Measurements from ENCODE around the gene BTBD9.

BTBD9 gene

DNA sequence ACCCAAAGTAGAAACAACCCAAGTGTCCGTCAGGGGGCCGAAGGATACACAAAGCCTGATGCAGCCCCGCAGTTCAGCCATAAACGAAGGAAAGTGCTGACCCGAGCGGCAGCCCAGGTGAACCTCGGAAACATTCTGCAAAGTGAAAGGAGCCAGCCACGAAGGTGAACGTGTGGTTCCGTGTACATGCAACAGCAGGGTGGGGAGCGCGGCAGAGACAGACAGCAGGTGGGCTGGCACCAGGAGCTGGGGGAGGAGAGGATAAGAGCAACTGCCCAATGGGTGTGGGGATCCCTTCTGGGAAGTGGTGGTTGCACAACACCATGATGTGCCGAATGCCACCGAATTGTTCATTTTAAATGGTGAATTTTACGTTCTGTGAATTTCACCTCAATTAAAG, 478.4 kb downstream of the BTBD9 start:
- in situ Hi-C loops (cut with HindIII; ENCODE audit: low pct_ligation_motif_present, low pct_unique_long_range_greater_than_20kb, low sequenced_read_pairs), result no loop called here
- no peak for DNase-seq

DNA sequence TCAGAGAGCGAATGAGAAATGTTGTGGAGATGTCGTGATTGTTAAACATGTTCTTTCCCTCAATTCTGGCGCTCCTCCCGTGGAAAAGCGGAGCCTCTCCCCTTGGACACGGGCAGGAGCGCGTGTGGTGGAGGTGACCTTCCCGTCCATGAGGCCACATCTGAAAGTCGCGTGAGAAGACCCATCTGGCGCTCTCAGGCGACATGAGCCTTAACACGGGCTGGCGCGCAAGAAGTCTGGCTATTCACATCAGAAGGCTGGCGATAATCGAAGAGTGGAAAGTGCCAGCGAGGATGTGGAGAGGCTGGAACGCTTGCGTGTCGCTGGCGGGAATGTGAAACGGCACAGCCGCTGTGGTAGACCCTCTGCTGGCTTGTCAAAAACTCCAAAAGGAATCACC, 478.9 kb downstream of the BTBD9 start:
- DNase-seq, result no peak
- in situ Hi-C loops (cut with HindIII; ENCODE audit: low pct_ligation_motif_present, low pct_unique_long_range_greater_than_20kb, low sequenced_read_pairs), result no loop called here

DNA sequence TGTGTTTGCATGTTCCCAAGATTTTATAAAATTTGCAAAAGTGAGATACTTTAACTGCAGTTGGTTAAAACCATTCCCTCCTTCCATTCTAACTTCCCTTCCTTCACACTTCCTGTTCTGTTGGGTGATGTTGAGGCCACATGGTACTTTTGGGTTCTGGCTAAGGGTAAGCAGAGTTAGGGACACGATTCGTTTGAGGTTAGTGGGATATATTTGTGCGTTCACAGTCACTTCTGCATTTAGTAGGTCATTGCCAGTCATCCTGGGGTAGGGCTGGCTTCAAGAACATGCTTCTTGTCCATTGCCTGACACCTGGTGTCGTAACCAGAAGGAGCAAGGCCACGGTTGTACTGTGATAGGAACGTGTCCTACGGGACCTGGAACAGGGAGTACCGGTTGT, 480.1 kb downstream of the BTBD9 start:
- DNase-seq, result no peak
- in situ Hi-C loops (cut with HindIII; ENCODE audit: low pct_ligation_motif_present, low pct_unique_long_range_greater_than_20kb, low sequenced_read_pairs), result no loop called here

DNA sequence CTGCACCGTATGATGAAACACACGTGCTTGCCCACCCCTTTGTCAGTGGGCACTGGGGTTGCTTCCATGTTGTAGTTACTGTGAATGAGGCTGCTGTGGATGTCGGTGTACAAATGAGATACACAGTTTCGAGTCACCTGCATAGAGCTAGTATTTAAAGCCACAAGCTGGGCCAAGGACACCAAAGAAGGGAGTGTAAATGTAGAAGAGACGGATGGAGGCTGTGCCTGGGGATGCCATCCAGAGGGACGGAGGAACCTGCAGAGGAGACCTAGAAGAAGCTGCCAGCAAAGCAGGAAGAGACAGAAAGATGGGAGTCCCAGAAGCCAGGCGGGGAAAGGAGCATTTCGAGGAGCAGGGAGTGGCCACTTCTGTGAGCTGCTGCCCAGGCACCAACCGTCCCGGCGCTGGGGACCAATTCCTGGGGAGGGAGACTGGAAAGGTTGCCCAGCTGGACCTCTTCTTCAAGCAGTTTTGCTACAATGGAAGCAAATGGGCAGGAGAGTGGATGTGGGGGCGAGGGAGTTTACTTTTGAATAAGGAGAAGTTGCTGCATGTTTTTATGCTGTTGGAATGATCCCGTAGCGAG, 480.9 kb downstream of the BTBD9 start:
- DNase-seq, result no peak
- in situ Hi-C loops (cut with HindIII; ENCODE audit: low pct_ligation_motif_present, low pct_unique_long_range_greater_than_20kb, low sequenced_read_pairs), result no loop called here

DNA sequence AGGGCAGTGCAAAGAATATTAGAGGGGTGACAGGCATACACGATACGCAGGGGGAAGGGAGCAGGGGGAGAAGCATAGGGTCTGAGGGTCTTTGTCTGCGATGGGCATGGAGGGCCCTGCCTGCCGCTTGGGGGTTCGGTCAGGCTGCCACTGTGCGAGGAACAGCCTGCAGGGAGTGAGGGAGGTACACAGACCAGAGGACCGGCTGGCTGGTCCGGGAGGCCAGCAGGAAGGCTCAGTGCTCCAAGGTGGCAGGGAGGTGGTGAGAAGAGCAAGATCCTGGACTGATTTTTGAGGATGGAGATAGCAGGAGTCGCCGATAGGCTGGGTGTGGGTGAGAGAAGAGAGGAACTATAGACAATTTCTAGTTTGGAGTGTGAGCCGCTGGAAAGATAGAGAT, 481.8 kb downstream of the BTBD9 start:
- DNase-seq, result no peak
- in situ Hi-C loops (cut with HindIII; ENCODE audit: low pct_ligation_motif_present, low pct_unique_long_range_greater_than_20kb, low sequenced_read_pairs), result no loop called here

DNA sequence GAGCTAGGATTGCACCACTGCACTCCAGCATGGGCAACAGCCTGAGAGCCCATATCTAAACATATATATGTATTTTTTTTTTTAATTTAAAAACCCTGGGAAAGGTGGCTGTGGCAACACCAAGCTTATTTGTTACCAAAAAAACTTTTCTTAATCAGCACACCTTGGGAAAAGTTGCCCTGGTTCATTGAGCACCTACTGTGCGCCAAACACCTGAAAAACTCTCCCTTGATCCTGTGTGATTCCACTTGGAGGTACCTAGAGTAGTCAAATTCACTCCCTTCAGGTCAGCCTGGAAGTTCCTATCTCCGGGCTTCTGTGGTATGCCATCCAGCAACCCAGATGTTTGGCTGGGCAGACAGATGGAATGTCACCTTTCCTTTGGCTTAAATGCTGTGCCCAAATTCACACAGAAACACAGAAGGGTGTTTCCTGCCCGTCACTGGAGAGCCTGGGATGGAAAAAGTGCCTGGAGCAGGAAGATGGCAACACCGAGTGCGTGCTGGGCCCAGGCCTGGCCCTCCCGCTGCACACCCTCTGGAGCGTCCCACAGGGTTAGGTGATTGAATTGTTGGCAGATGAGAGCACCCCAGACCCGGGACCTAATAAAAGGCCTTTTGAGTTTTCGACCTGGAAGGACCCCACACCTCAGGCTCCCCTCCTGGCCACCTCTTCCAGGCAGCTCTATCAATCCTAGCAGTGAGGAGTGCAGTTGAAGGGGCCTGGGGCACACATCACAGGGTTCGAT, 482.7 kb downstream of the BTBD9 start:
- in situ Hi-C loops (cut with HindIII; ENCODE audit: low pct_ligation_motif_present, low pct_unique_long_range_greater_than_20kb, low sequenced_read_pairs), result no loop called here
- DNase-seq, result no peak

DNA sequence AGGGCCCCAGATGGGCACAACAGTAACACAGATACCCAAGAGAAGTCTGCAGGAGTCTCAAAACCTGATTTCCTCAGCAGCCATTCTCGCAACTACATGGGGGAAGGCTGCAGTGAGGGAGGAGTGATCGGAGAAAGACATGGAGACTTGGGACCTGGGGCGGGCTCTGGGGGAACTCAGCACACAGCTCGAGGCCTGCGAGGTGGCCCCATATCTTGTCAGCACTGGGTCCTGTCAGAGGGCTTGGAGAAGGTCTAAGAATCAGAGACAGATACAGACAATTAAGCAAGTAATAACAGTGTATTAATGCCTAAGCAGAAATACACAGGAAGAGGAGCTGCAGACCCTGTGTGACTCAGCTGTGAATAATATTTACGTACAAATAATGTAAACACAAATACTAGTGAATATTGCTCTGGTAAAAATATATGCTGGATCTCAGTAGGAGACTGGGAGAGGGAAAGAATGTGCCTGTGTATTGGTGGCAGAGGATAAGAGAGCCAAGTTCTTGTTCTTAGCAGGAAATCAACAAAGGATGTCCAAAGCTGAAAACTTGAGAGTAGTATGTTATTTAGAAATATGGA, 484.0 kb downstream of the BTBD9 start:
- in situ Hi-C loops (cut with HindIII; ENCODE audit: low pct_ligation_motif_present, low pct_unique_long_range_greater_than_20kb, low sequenced_read_pairs), result no loop called here
- no peak for DNase-seq

DNA sequence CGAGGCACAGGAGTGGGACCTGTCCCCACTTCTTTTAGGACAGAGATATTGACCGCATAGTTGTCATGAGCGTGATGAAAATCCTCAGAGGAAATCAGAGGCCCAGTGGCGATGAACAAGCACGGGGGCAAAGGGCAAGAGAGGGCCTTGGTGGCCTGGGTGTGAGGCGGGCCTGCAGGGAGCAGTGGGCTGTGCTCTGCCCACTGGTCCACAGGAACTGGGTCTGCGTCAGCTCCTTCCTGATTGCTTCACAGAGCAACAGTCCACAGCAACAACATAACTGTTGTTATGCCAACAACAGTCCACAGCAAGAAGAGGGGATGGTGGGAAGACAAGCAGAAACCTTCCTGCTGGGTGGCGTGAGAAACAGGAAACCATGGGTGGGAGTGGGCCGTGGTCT, 484.6 kb downstream of the BTBD9 start:
- in situ Hi-C loops (cut with HindIII; ENCODE audit: low pct_ligation_motif_present, low pct_unique_long_range_greater_than_20kb, low sequenced_read_pairs), result no loop called here
- DNase-seq, result no peak

DNA sequence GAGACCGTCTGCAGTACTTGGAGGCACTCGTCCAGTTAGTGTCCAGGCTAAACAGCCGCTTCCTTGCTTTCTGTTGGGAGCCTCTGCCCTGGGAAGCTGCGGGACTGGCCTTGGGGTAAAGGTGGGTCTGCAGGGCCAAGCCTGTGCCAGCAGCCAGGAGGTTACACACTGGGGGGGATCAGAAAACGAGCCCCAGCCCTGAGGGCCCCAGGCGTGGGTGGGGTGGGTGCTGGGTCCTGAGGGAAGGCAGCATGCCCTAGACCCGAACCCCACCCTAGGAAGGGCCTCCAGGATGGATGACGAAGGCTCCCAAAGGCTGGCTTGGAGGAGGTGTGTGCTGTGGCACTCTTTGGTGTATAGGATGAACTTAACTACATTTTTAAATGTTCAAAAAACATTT, 485.0 kb downstream of the BTBD9 start:
- in situ Hi-C loops (cut with HindIII; ENCODE audit: low pct_ligation_motif_present, low pct_unique_long_range_greater_than_20kb, low sequenced_read_pairs), result no loop called here
- no peak for DNase-seq

DNA sequence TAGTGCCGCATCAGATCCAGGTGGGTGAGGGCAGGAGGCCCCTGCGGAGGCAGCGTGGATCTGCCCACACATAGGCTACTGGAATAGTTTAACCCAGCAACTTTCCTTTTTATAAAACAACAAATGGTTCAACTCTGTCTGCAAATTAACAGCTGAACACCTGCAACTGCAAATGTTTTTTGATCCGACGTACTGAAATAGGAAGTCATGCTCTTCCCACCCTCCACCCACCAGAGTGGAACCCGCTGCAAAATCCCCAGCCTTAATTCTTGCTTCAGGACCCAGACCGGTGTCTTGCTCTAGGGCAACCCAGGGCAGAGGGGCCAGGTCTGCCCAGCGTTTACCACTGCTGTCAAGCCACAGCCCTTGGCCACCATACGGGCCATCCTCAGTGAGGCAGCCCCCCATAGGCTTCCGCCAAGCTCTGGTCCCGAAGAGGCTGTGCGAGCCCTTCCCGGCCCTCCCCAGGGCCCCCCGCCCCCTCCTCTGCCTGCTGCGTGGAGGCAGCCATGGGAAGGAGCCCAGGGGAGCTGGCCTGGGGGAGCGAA, 485.9 kb downstream of the BTBD9 start:
- no peak for DNase-seq
- in situ Hi-C loops (cut with HindIII; ENCODE audit: low pct_ligation_motif_present, low pct_unique_long_range_greater_than_20kb, low sequenced_read_pairs), result no loop called here

DNA sequence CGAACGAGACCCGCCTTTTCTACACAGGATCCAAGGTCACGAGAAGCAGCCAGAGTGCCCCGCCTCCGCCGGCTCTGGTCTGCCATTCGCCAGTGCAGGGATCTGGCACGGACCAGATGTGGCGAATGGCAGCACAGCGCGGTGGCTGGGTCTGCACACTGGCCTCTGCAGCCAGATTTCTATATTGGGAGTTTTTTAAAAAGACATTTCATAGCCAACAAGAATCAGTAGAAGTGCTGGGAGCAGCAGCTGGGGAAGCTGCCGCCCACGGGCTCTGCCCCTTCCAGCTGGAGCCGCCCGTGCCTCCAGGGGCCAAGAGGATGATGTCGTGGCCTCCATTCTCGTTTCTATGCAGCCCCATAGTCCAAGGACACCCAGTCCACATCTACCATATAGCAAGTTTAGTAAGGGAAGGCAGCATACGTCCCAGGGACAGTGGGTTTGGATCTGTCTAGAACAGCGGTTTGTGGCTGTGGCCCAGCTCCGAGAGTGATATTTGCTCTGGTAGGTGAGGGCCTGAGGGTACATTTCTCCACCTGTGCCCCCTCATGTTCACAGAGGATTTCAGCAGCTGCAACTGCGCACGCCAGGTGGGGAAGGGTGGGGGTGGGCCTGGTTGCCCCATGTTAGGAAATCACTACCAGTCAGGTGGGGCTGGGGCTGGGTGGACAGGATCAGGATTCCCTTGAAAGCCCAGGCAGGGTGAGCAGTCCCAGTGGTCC, 486.5 kb downstream of the BTBD9 start:
- DNase-seq, result no peak
- in situ Hi-C loops (cut with HindIII; ENCODE audit: low pct_ligation_motif_present, low pct_unique_long_range_greater_than_20kb, low sequenced_read_pairs), result no loop called here

DNA sequence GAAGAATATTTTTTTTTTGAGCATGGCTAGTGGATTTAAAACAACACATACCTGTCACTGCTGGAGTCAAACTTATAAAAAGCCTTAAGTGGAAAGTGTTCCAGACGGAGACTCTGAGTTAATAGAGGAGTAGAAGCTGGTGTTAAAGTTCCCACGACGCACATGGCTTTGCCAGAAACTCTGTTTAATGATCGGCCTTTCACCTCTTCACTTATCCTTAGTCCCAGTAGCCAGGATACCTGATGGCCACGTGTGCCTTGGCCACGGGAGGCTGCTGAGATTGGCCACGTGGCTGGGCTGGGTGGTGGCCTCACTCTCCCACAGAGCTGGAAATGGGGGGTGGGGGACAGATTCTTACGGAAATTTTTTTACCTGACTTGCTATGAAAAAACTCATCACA, 487.1 kb downstream of the BTBD9 start:
- no peak for DNase-seq
- in situ Hi-C loops (cut with HindIII; ENCODE audit: low pct_ligation_motif_present, low pct_unique_long_range_greater_than_20kb, low sequenced_read_pairs), result no loop called here

DNA sequence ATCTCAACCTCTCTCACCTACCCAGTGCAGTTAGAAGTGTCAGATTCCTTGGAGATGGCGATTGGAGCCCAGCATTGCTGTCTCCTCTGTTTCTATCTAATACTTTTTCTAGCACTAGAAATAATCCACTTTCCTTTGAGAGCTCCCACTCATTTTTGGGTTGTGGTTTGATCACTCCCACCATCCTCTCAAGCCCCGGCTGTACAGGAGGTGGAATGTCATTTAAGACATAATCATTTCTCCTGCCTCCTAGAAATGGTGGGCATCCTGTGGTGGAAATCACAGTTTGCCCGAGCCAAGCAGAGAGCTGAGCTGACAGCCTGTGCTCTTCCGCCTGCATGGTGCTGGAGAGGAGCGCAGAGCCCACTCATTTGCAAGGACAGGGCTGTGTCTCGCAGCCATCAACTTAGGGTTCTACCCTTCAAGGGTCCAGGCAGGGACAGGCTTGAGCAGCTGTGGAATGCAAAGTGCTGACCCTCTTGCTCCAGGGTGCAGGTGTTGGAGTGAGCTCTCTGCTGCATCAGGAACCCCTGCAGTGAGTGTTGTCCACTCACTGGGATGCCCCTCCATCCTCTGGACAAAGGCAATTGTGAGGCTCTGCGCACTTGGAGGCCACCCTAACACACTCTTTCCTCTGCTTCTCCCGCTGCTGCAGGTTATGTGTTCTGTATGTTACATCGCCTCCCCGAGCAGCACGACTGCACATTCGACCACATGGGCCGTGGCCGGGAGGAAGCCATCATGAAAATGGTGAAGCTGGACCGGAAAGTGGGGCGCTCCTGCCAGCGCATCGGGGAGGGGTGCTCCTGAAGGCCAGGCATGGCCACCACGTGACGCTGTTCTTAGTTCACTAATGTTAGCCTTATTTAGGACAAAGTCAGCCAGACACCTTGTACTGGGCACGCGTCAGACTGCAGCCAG, 487.9 kb downstream of the BTBD9 start:
- in situ Hi-C loops (cut with HindIII; ENCODE audit: low pct_ligation_motif_present, low pct_unique_long_range_greater_than_20kb, low sequenced_read_pairs), result no loop called here
- DNase-seq, result no peak

DNA sequence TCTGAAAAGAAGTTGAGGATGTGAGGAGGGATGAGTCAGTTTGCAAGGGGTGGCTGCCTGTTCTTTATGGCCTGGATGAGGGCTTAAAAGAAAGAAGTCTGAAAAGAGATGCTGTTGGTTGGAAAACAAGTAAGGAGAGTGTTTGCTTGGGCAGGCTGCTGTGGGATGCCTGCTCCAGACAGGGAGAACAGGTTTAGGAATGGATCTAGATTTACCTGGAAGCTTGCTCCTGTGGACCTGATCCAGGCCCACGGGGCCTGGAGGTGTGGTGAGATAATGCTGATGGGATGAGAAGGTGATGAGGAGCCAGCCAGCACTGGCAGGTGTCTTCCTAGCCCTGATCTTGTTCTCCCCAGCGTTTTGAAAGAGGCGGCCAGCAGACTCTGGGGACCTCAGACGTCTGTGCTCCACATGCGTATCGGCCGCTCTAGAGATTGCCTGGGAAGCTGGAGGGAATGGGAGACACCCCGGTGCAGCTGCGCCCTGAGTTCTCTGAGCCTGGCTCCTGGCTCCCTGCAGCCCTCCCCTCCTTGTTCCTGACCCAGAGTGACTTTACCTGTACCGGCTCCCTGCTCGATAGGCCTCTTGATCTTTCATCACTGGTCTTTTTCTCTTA, 488.9 kb downstream of the BTBD9 start:
- DNase-seq, result no peak
- in situ Hi-C loops (cut with HindIII; ENCODE audit: low pct_ligation_motif_present, low pct_unique_long_range_greater_than_20kb, low sequenced_read_pairs), result no loop called here

DNA sequence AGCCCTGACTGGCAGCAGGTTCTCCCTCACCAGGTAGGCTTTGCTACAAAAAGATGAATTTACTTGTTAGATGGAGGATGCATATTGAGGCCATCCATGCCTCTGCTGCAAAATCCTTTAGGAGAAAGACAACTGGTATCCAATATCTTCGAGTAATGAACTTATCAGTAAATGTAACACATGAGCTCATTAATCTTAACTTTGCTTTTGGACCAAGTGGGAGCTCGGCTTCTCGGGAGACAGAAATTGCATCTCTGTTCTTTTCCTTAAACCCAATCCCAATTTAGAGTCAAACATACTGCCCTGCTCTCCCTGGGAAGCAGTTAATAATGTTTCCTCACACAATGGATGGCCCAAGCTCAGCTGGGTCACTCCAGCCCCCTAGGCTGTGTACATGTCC, 489.7 kb downstream of the BTBD9 start:
- no peak for DNase-seq
- in situ Hi-C loops (cut with HindIII; ENCODE audit: low pct_ligation_motif_present, low pct_unique_long_range_greater_than_20kb, low sequenced_read_pairs), result no loop called here

DNA sequence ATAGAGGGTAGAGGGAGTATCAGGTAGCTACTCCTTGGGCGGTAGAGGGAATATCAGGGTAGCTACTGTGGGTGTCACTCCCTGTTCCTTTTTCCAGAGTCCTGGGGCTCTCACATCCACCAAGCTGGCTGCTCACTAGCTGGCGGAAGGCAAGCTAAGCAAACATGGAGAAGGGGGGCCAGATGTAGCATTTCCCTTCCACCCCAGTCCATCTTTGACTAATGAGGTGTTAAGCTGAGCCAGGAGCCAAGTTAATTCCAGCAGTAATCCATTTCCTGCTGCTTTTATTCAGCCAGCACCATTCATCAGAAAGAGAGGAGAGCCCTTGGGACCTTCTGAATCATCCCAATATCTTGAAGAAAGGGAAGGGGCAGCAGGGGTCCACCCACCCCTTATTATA, 490.2 kb downstream of the BTBD9 start:
- DNase-seq, result no peak
- in situ Hi-C loops (cut with HindIII; ENCODE audit: low pct_ligation_motif_present, low pct_unique_long_range_greater_than_20kb, low sequenced_read_pairs), result no loop called here

DNA sequence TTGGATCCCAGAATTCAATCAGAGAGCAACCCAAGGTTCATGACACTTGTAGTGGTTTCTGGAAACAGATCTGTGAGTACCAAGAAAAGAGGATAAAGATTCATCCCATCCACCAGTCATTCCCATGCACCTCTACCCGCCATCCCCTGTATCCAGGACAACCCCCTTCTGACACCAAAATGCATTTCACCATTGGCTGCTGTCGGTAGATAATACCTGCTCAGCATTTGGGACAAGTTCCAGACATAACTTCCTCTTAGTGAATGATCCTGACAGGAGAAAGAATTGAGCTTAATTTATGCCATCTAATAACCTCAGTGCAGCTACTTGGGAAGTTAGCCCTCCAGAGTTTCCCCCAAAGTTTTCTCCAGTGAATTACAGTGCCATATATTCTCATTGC, 491.1 kb downstream of the BTBD9 start:
- in situ Hi-C loops (cut with HindIII; ENCODE audit: low pct_ligation_motif_present, low pct_unique_long_range_greater_than_20kb, low sequenced_read_pairs), result no loop called here
- no peak for DNase-seq

DNA sequence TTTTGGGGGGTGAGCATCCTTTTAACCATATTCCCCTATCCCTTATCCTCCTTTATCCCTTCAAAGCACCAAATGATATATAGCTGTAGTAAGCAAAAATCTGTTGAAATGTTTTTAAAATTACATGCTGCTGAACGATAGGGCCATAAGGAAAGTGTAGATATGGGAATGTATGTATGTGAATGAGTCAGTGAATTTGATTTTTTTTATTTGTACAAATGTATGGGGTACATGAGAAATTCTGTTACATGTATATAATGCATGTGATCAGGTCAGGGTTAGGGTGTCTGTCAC, 493.0 kb downstream of the BTBD9 start:
- in situ Hi-C loops (cut with HindIII; ENCODE audit: low pct_ligation_motif_present, low pct_unique_long_range_greater_than_20kb, low sequenced_read_pairs), result no loop called here
- no peak for DNase-seq

All from ACHN (cell line).